ENCODE results near the gene PCDHGA7. TPM values are rescaled to one million over a fixed set of nuclear protein-coding genes. Genes with fewer than 3 reads are reported as not detected.
"Not testable (repeated sequence)": the region's sequence is repeated elsewhere in the genome, so short reads cannot be mapped to it uniquely, and the experiment has no call there.

Gene PCDHGA7
- polyA plus RNA-seq, 4 donors: 0.30 to 0.32 TPM; not detected in 2

DNA sequence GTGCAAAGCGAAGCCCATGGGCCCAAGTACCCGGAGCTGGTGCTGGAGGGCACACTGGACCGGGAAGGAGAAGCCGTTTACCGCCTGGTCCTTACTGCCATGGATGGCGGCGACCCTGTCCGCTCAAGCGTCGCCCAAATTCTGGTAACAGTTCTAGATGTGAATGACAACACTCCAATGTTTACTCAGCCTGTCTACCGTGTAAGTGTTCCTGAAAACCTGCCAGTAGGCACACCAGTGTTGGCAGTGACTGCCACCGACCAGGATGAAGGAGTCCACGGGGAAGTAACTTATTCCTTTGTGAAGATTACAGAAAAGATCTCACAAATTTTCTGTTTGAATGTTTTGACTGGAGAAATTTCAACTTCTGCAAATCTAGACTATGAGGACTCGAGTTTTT, 7.9 kb upstream of the PCDHGA7 start:
- DNase-seq: no peak
- H3K4me3 ChIP-seq (ENCODE audit: low read depth in 1 of 3, low read length in 3 of 3): no peak overlapping the region
- WGBS, 3 donors: 65 to 68% (median 67%) methylated on average over 14 of the region's 14 CpGs
- no peaks in the 10 kb centered on the region for H3K36me3 ChIP-seq (ENCODE audit: control insufficient read depth in 3 of 3, insufficient read depth in 2 of 3, low read depth in 1 of 3, low read length in 3 of 3)
- no peak overlapping the region for H3K27ac ChIP-seq (ENCODE audit: low read depth in 1 of 3, low read length in 2 of 3)
- peaks cover 0 to 61% of the 10 kb centered on the region in 2 donors for H3K9me3 ChIP-seq (ENCODE audit: control insufficient read depth in 2 of 2, insufficient read depth in 1 of 2, low read depth in 1 of 2, low read length in 1 of 2)
- no peak for FAIRE-seq
- H3K27me3 ChIP-seq (ENCODE audit: control insufficient read depth in 3 of 3, insufficient read depth in 3 of 3, low read length in 3 of 3): peaks cover 0 to 23% (median 21%) of the 10 kb centered on the region in 3 donors
- H3K4me1 ChIP-seq (ENCODE audit: control insufficient read depth in 3 of 3, insufficient read depth in 2 of 3, low read depth in 1 of 3, low read length in 2 of 3): no peaks in the 10 kb centered on the region

DNA sequence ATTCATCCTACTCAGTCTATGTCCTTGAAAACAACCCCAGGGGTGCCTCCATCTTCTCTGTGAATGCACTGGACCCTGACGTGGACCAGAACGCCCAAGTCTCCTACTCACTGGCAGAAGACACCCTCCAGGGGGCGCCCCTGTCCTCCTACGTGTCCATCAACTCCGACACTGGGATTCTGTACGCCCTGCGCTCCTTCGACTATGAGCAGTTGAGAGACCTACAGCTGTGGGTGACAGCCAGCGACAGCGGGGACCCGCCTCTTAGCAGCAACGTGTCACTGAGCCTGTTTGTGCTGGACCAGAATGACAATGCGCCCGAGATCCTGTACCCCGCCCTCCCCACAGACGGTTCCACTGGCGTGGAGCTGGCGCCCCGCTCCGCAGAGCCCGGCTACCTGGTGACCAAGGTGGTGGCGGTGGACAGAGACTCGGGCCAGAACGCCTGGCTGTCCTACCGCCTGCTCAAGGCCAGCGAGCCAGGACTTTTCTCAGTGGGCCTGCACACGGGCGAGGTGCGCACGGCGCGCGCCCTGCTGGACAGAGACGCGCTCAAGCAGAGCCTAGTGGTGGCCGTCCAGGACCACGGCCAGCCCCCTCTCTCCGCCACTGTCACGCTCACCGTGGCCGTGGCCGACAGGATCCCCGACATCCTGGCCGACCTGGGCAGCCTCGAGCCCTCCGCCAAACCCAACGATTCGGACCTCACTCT, 6.9 kb upstream of the PCDHGA7 start:
- not testable (repeated sequence) for FAIRE-seq; H3K27ac ChIP-seq (ENCODE audit: low read depth in 1 of 3, low read length in 2 of 3); H3K4me3 ChIP-seq (ENCODE audit: low read depth in 1 of 3, low read length in 3 of 3); H3K4me1 ChIP-seq (ENCODE audit: control insufficient read depth in 3 of 3, insufficient read depth in 2 of 3, low read depth in 1 of 3, low read length in 2 of 3); H3K36me3 ChIP-seq (ENCODE audit: control insufficient read depth in 3 of 3, insufficient read depth in 2 of 3, low read depth in 1 of 3, low read length in 3 of 3); DNase-seq
- peaks cover 0 to 54% of the 10 kb centered on the region in 2 donors for H3K9me3 ChIP-seq (ENCODE audit: control insufficient read depth in 2 of 2, insufficient read depth in 1 of 2, low read depth in 1 of 2, low read length in 1 of 2)
- WGBS, 3 donors: 53 to 63% (median 60%) methylated on average over 29 to 43 of the region's 48 CpGs
- H3K27me3 ChIP-seq (ENCODE audit: control insufficient read depth in 3 of 3, insufficient read depth in 3 of 3, low read length in 3 of 3): peaks cover 0 to 22% (median 20%) of the 10 kb centered on the region in 3 donors

DNA sequence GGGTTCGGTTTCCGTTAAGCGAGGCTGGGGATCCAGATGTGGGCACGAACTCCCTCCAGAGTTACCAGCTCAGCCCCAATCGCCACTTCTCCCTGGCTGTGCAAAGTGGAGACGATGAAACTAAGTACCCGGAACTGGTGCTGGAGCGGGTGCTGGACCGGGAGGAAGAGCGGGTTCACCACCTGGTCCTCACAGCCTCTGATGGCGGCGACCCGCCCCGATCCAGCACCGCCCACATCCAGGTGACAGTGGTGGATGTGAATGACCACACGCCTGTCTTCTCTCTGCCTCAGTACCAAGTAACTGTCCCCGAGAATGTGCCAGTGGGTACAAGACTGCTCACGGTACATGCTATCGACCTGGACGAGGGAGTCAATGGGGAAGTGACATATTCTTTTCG, 803 bp downstream of the PCDHGA7 start:
- H3K27ac ChIP-seq (ENCODE audit: low read depth in 1 of 3, low read length in 2 of 3): no peak overlapping the region
- DNase-seq (no peak), FAIRE-seq (no peak)
- peaks cover 0 to 42% of the 10 kb centered on the region in 2 donors for H3K9me3 ChIP-seq (ENCODE audit: control insufficient read depth in 2 of 2, insufficient read depth in 1 of 2, low read depth in 1 of 2, low read length in 1 of 2)
- no peak overlapping the region for H3K4me3 ChIP-seq (ENCODE audit: low read depth in 1 of 3, low read length in 3 of 3)
- H3K4me1 ChIP-seq (ENCODE audit: control insufficient read depth in 3 of 3, insufficient read depth in 2 of 3, low read depth in 1 of 3, low read length in 2 of 3): no peaks in the 10 kb centered on the region
- 43 to 46% (median 44%) methylated on average over 21 of the region's 21 CpGs for WGBS, 3 donors
- no peaks in the 10 kb centered on the region for H3K36me3 ChIP-seq (ENCODE audit: control insufficient read depth in 3 of 3, insufficient read depth in 2 of 3, low read depth in 1 of 3, low read length in 3 of 3)
- peaks cover 0 to 28% (median 12%) of the 10 kb centered on the region in 3 donors for H3K27me3 ChIP-seq (ENCODE audit: control insufficient read depth in 3 of 3, insufficient read depth in 3 of 3, low read length in 3 of 3)

DNA sequence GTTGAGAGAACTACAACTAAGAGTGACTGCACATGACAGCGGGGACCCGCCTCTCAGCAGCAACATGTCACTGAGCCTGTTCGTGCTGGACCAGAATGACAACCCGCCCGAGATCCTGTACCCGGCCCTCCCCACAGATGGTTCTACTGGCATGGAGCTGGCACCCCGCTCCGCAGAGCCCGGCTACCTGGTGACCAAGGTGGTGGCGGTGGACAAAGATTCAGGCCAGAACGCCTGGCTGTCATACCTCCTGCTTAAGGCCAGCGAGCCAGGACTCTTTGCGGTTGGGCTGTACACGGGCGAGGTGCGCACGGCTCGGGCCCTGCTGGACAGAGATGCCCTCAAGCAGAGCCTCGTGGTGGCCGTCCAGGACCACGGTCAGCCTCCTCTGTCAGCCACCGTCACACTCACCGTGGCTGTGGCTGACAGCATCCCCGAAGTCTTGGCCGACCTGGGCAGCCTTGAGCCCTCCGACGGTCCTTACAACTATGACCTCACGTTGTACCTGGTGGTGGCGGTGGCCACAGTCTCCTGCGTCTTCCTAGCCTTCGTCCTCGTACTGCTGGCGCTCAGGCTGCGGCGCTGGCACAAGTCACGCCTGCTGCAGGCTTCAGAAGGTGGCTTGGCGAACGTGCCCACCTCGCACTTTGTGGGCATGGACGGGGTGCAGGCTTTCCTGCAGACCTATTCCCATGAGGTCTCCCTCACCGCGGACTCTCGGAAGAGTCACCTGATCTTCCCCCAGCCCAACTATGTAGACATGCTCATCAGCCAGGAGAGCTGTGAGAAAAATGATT, 2.1 kb downstream of the PCDHGA7 start:
- peaks cover 3 to 56% of the 10 kb centered on the region in 2 donors for H3K9me3 ChIP-seq (ENCODE audit: control insufficient read depth in 2 of 2, insufficient read depth in 1 of 2, low read depth in 1 of 2, low read length in 1 of 2)
- FAIRE-seq: no peak

DNA sequence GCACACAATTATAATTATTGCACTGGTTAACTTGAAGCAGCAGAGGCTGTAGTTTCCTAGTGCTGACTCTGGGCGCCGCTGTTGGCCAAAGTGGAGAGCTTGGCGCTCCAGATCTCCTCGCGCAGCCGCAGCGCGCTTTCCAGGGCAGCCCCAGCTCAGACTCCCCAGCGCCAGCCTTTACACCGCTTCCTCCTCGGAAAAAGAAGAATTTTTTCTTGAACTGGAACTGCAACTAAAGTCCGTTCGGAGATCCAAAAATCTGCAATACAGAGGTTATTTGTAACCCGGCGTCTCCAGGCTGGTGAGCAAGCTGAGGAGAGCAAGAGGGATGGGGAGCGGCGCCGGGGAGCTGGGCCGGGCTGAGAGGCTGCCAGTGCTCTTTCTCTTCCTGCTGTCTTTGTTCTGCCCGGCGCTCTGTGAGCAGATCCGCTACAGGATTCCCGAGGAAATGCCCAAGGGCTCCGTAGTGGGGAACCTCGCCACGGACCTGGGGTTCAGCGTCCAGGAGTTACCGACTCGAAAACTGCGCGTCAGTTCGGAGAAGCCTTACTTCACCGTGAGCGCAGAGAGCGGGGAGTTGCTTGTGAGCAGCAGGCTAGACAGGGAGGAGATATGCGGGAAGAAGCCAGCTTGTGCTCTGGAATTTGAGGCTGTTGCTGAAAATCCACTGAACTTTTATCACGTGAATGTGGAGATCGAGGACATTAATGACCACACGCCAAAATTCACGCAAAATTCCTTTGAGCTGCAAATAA, 5.2 kb downstream of the PCDHGA7 start, which contains the start of gene PCDHGB4:
PCDHGB4 (plus strand) TSS at position 142 of the 755 bp plus-strand sequence; CDS start at position 329, 187 bp downstream.
- not testable (repeated sequence) for H3K4me3 ChIP-seq (ENCODE audit: low read depth in 1 of 3, low read length in 3 of 3); H3K27ac ChIP-seq (ENCODE audit: low read depth in 1 of 3, low read length in 2 of 3); H3K36me3 ChIP-seq (ENCODE audit: control insufficient read depth in 3 of 3, insufficient read depth in 2 of 3, low read depth in 1 of 3, low read length in 3 of 3); FAIRE-seq; H3K4me1 ChIP-seq (ENCODE audit: control insufficient read depth in 3 of 3, insufficient read depth in 2 of 3, low read depth in 1 of 3, low read length in 2 of 3)
- Histone ChIP-seq H3K9me3 (ENCODE audit: control insufficient read depth in 2 of 2, insufficient read depth in 1 of 2, low read depth in 1 of 2, low read length in 1 of 2) (peaks cover 7 to 58% of the 10 kb centered on the region in 2 donors), H3K27me3 (ENCODE audit: control insufficient read depth in 3 of 3, insufficient read depth in 3 of 3, low read length in 3 of 3) (peaks cover 0 to 40% (median 17%) of the 10 kb centered on the region in 3 donors)
- 14 to 42% (median 39%) methylated on average over 17 to 22 of the region's 40 CpGs for WGBS, 3 donors
- peak in 1 of 2 donors; percentile 30 for DNase-seq

More for the DNA sequence above, 2.1 kb downstream of the PCDHGA7 start:
- Histone ChIP-seq H3K4me3 (ENCODE audit: low read depth in 1 of 3, low read length in 3 of 3) (no peak overlapping the region), H3K4me1 (ENCODE audit: control insufficient read depth in 3 of 3, insufficient read depth in 2 of 3, low read depth in 1 of 3, low read length in 2 of 3) (no peaks in the 10 kb centered on the region), H3K36me3 (ENCODE audit: control insufficient read depth in 3 of 3, insufficient read depth in 2 of 3, low read depth in 1 of 3, low read length in 3 of 3) (no peaks in the 10 kb centered on the region), H3K27me3 (ENCODE audit: control insufficient read depth in 3 of 3, insufficient read depth in 3 of 3, low read length in 3 of 3) (peaks cover 0 to 35% (median 15%) of the 10 kb centered on the region in 3 donors), H3K27ac (ENCODE audit: low read depth in 1 of 3, low read length in 2 of 3) (no peak overlapping the region)
- 55 to 62% (median 58%) methylated on average over 43 of the region's 43 CpGs for WGBS, 3 donors
- no peak for DNase-seq

DNA sequence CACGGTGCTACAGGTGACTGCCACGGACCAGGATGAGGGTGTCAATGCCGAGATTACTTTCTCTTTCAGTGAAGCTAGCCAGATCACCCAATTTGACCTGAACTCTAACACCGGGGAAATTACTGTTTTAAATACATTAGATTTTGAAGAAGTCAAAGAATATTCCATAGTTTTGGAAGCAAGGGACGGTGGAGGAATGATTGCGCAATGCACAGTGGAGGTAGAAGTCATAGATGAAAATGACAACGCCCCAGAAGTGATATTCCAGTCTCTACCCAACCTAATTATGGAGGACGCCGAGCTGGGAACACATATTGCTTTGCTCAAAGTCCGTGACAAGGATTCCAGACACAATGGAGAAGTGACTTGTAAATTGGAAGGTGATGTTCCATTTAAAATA, 6.1 kb downstream of the PCDHGA7 start:
- Histone ChIP-seq H3K4me3 (ENCODE audit: low read depth in 1 of 3, low read length in 3 of 3) (no peak overlapping the region), H3K36me3 (ENCODE audit: control insufficient read depth in 3 of 3, insufficient read depth in 2 of 3, low read depth in 1 of 3, low read length in 3 of 3) (no peaks in the 10 kb centered on the region), H3K9me3 (ENCODE audit: control insufficient read depth in 2 of 2, insufficient read depth in 1 of 2, low read depth in 1 of 2, low read length in 1 of 2) (peaks cover 8 to 58% of the 10 kb centered on the region in 2 donors), H3K27me3 (ENCODE audit: control insufficient read depth in 3 of 3, insufficient read depth in 3 of 3, low read length in 3 of 3) (peaks cover 0 to 39% (median 17%) of the 10 kb centered on the region in 3 donors), H3K27ac (ENCODE audit: low read depth in 1 of 3, low read length in 2 of 3) (no peak overlapping the region), H3K4me1 (ENCODE audit: control insufficient read depth in 3 of 3, insufficient read depth in 2 of 3, low read depth in 1 of 3, low read length in 2 of 3) (no peaks in the 10 kb centered on the region)
- no peak for DNase-seq
- FAIRE-seq: no peak
- 49 to 56% (median 49%) methylated on average over 10 of the region's 10 CpGs for WGBS, 3 donors

DNA sequence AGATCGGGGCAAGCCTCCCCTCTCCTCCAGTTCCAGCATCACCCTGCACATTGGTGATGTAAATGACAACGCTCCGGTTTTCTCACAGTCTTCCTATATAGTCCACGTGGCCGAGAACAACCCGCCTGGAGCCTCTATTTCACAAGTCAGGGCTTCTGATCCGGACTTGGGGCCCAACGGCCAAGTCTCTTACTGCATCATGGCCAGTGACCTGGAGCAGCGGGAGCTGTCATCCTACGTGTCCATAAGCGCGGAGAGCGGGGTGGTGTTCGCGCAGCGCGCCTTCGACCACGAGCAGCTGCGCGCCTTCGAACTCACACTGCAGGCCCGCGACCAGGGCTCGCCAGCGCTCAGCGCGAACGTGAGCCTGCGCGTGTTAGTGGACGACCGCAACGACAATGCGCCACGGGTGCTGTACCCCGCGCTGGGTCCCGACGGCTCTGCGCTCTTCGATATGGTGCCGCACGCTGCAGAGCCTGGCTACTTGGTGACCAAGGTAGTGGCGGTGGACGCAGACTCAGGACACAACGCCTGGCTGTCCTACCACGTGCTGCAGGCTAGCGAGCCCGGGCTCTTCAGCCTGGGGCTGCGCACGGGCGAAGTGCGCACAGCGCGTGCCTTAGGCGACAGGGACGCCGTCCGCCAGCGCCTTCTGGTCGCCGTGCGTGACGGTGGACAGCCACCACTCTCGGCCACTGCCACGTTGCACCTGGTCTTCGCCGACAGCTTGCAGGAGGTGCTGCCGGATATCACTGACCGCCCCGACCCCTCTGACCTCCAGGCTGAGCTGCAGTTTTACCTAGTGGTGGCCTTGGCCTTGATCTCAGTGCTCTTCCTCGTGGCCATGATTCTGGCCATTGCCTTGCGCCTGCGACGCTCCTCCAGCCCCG, 6.9 kb downstream of the PCDHGA7 start:
- Histone ChIP-seq H3K9me3 (ENCODE audit: control insufficient read depth in 2 of 2, insufficient read depth in 1 of 2, low read depth in 1 of 2, low read length in 1 of 2) (peaks cover 8 to 58% of the 10 kb centered on the region in 2 donors), H3K27ac (ENCODE audit: low read depth in 1 of 3, low read length in 2 of 3) (no peak overlapping the region), H3K36me3 (ENCODE audit: control insufficient read depth in 3 of 3, insufficient read depth in 2 of 3, low read depth in 1 of 3, low read length in 3 of 3) (no peaks in the 10 kb centered on the region), H3K27me3 (ENCODE audit: control insufficient read depth in 3 of 3, insufficient read depth in 3 of 3, low read length in 3 of 3) (peaks cover 0 to 36% (median 22%) of the 10 kb centered on the region in 3 donors), H3K4me1 (ENCODE audit: control insufficient read depth in 3 of 3, insufficient read depth in 2 of 3, low read depth in 1 of 3, low read length in 2 of 3) (no peaks in the 10 kb centered on the region), H3K4me3 (ENCODE audit: low read depth in 1 of 3, low read length in 3 of 3) (no peak overlapping the region)
- DNase-seq (no peak), FAIRE-seq (no peak)
- 43 to 63% (median 63%) methylated on average over 70 to 77 of the region's 77 CpGs for WGBS, 3 donors

Data from small intestine (tissue), 7 donors.